K562 (cell line): Measurements from ENCODE around the gene PANK2. TPM values are rescaled to one million over a fixed set of nuclear protein-coding genes. Genes with fewer than 3 reads are reported as not detected.

Experiments used
- BMI1 ChIP-seq: fragments of 150-350 bp; IDR thresholded peaks from 2 replicates; pipeline ENCODE4 v1.6.1; 2014; ENCODE audit warnings: low read length
- C11orf30 ChIP-seq: fragments of 450-650 bp; IDR thresholded peaks from 2 replicates; pipeline ENCODE4 v1.6.1; 2016; ENCODE audit warnings: low read depth, mild to moderate bottlenecking
- CHD1 ChIP-seq: fragments of 200-600 bp; sonication (generic); IDR thresholded peaks from one replicate; pipeline ENCODE4 v1.6.1; 2012; ENCODE audit warnings: mild to moderate bottlenecking, moderate library complexity, low read length, inconsistent platforms
- CTBP1 ChIP-seq: fragments of 450-650 bp; IDR thresholded peaks from 2 replicates; pipeline ENCODE4 v1.6.1; 2016; ENCODE audit warnings: borderline replicate concordance
- CTCF ChIP-seq, 3 experiments: IDR thresholded peaks in 2 of 3; conservative IDR thresholded peaks in 1 of 3; 2 replicates each; pipeline ENCODE4 v1.5.1; 2011 to 2012; ENCODE audit warnings: low read length in 3 of 3, mild to moderate bottlenecking in 3 of 3, control low read depth in 2 of 3, improper control_type of control experiment in 1 of 3, inconsistent platforms in 1 of 3, low read depth in 1 of 3, mixed read lengths in 1 of 3, moderate library complexity in 1 of 3; ENCODE audit not compliant: insufficient read depth in 2 of 3
- DNMT1 ChIP-seq: fragments of 450-650 bp; IDR thresholded peaks from 2 replicates; pipeline ENCODE4 v1.6.1; 2016; ENCODE audit warnings: antibody characterized with exemption, mild to moderate bottlenecking
- HDAC2 ChIP-seq: fragments of 450-650 bp; IDR thresholded peaks from 2 replicates; pipeline ENCODE4 v1.6.1; 2016; ENCODE audit warnings: mild to moderate bottlenecking
- KDM4B ChIP-seq, 2 experiments: fragments of 450-650 bp in 1 of 2; sonication (generic) in 1 of 2; IDR thresholded peaks; 2 replicates each; pipeline ENCODE4 v1.6.1; 2016 to 2017; ENCODE audit warnings: borderline replicate concordance in 2 of 2, antibody characterized with exemption in 1 of 2, low read depth in 1 of 2, mild to moderate bottlenecking in 1 of 2
- NFATC3 ChIP-seq: fragments of 450-650 bp; IDR thresholded peaks from 2 replicates; pipeline ENCODE4 v1.6.1; 2017; ENCODE audit warnings: mild to moderate bottlenecking
- POLR2G ChIP-seq: fragments of 200-400 bp; formaldehyde crosslinking; IDR thresholded peaks from 2 replicates; pipeline ENCODE4 v1.6.1; 2017; ENCODE audit warnings: low read depth, mild to moderate bottlenecking, antibody characterized with exemption, low read length, moderate library complexity
- POU5F1 ChIP-seq: fragments of 150-350 bp; IDR thresholded peaks from 2 replicates; pipeline ENCODE4 v1.6.1; 2014; ENCODE audit warnings: borderline replicate concordance, low read length, low read depth, mild to moderate bottlenecking; ENCODE audit not compliant: partially characterized antibody
- SIN3A ChIP-seq, 2 experiments: fragments of 150-350 bp in 1 of 2; IDR thresholded peaks; 2 replicates each; pipeline ENCODE4 v1.6.1; 2011 to 2016; ENCODE audit warnings: borderline replicate concordance in 2 of 2, low read depth in 2 of 2, low read length in 2 of 2, mild to moderate bottlenecking in 2 of 2, moderate library complexity in 2 of 2; ENCODE audit not compliant: control insufficient read depth in 1 of 2
- TFE3 ChIP-seq: fragments of 450-650 bp; formaldehyde crosslinking; IDR thresholded peaks from 2 replicates; pipeline ENCODE4 v1.4.0; 2020; ENCODE audit warnings: mild to moderate bottlenecking, mixed read lengths
- TRIM28 ChIP-seq: fragments of 450-650 bp; IDR thresholded peaks from 2 replicates; pipeline ENCODE4 v1.6.1; 2017
- VEZF1 ChIP-seq: fragments of 200-800 bp; sonication (Bioruptor generic); IDR thresholded peaks from 2 replicates; pipeline ENCODE4 v1.6.1; 2017; ENCODE audit warnings: missing genetic modification characterization, missing compliant biosample characterization
- ZNF12 ChIP-seq: sonication (generic); formaldehyde crosslinking; IDR thresholded peaks from 2 replicates; pipeline ENCODE4 v1.4.0; 2020; ENCODE audit warnings: mild to moderate bottlenecking, missing genetic modification reagents
- ZNF134 ChIP-seq: fragments of 250-450 bp; sonication (Bioruptor Pico); conservative IDR thresholded peaks from 2 replicates; pipeline ENCODE4 v1.4.0; 2020
- polyA plus RNA-seq, 8 experiments: library from polyadenylated mRNA; depleted of rRNA in 4 of 8; stranded (reverse) in 5 of 8; unstranded in 3 of 8; fragments of >200 nt; fragmentation: Nextera tagmentation in 2 of 8; fragmentation: Illumina TruSeq in 1 of 8; extraction: Ambion mirVana in 2 of 8; extraction: Trizol in 1 of 8; gene quantifications; 2 replicates each; pipeline versions ENCODE4 v1.2.1 to v1.2.3, GENCODE V29; 2011 to 2014; ENCODE audit warnings: inconsistent platforms in 1 of 8, missing spikeins in 1 of 8
- total RNA-seq, 7 experiments: library from RNA; depleted of rRNA in 6 of 7; stranded (reverse); fragments of >200 nt in 6 of 7; fragmentation: Illumina TruSeq in 2 of 7; extraction: Trizol in 2 of 7; gene quantifications; 2 replicates each; pipeline versions ENCODE4 v1.2.1 to v1.2.3, GENCODE V29; 2011 to 2021; ENCODE audit warnings: low replicate concordance in 1 of 7
- TF ChIP-seq, protein P1 (sequence below), 2 experiments: fragments of 450-650 bp; IDR thresholded peaks; 2 replicates each; pipeline ENCODE4 v1.6.1; 2016
- TF ChIP-seq, protein P2 (sequence below): IDR thresholded peaks from 3 replicates; pipeline ENCODE4 v1.6.1; 2011; ENCODE audit warnings: borderline replicate concordance, mild to moderate bottlenecking; ENCODE audit not compliant: insufficient read length, insufficient read depth

PANK2 gene
- total and polyA plus RNA-seq, 9 of the 15 experiments (the other 6 are each of a cell fraction or from before 2014, with no cell fraction given) = 14.9 to 43.5 (median 31.4) TPM

GRCh38 chr20:3888622-3889488 is at the start of gene PANK2 (continued):
- TF ChIP-seq TFE3 (CRISPR knock-in tag) = no peak
- peak; percentile 29; the same call in 1 of the 2 replicates for TF ChIP-seq C11orf30
- peak; percentile 35 to 59 (median 42); a peak in 5 of 6 replicates for TF ChIP-seq CTCF (IDR thresholded peaks at IDR 0.05 in 2 of 3, conservative IDR thresholded peaks at IDR 0.05 in 1 of 3; ENCODE audit: insufficient read depth in 2 of 3, low read depth in 1 of 3, low read length in 3 of 3)
- TF ChIP-seq CTBP1 = peak; percentile 57
- peak; percentile 63; the same call in 1 of the 2 replicates for TF ChIP-seq BMI1
- peak; percentile 94 for TF ChIP-seq POLR2G
- 0 out of 2 replicates have a peak, but pooled peaks have one; percentile 58 for TF ChIP-seq HDAC2
- no peak for TF ChIP-seq NFATC3
- no peak for TF ChIP-seq TRIM28
- no peak for TF ChIP-seq ZNF134
- peak; percentile 92 for TF ChIP-seq VEZF1 (CRISPR knock-in tag)
- no peak for TF ChIP-seq POU5F1
- TF ChIP-seq DNMT1 = no peak
- TF ChIP-seq KDM4B (IDR thresholded peaks at IDR 0.05; ENCODE audit: borderline replicate concordance in 2 of 2, low read depth in 1 of 2) = peak in 1 of 2 experiments; percentile 88; a peak in 1 of 4 replicates
- TF ChIP-seq ZNF12 (CRISPR knock-in tag) = 0 out of 2 replicates have a peak, but pooled peaks have one; percentile 32
- no peak for TF ChIP-seq SIN3A (IDR thresholded peaks at IDR 0.05; ENCODE audit: borderline replicate concordance in 2 of 2, control insufficient read depth in 1 of 2, low read depth in 2 of 2, low read length in 2 of 2)
- TF ChIP-seq, protein P1, sequence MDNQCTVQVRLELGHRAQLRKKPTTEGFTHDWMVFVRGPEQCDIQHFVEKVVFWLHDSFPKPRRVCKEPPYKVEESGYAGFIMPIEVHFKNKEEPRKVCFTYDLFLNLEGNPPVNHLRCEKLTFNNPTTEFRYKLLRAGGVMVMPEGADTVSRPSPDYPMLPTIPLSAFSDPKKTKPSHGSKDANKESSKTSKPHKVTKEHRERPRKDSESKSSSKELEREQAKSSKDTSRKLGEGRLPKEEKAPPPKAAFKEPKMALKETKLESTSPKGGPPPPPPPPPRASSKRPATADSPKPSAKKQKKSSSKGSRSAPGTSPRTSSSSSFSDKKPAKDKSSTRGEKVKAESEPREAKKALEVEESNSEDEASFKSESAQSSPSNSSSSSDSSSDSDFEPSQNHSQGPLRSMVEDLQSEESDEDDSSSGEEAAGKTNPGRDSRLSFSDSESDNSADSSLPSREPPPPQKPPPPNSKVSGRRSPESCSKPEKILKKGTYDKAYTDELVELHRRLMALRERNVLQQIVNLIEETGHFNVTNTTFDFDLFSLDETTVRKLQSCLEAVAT (IDR thresholded peaks at IDR 0.05) = peak in 1 of 2 experiments; percentile 89; a peak in 3 of 4 replicates
- TF ChIP-seq, protein P2, sequence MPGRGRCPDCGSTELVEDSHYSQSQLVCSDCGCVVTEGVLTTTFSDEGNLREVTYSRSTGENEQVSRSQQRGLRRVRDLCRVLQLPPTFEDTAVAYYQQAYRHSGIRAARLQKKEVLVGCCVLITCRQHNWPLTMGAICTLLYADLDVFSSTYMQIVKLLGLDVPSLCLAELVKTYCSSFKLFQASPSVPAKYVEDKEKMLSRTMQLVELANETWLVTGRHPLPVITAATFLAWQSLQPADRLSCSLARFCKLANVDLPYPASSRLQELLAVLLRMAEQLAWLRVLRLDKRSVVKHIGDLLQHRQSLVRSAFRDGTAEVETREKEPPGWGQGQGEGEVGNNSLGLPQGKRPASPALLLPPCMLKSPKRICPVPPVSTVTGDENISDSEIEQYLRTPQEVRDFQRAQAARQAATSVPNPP = no peak
- TF ChIP-seq CHD1 = peak; percentile 57
